Measurements from ENCODE around the gene SNAI3.

DNA sequence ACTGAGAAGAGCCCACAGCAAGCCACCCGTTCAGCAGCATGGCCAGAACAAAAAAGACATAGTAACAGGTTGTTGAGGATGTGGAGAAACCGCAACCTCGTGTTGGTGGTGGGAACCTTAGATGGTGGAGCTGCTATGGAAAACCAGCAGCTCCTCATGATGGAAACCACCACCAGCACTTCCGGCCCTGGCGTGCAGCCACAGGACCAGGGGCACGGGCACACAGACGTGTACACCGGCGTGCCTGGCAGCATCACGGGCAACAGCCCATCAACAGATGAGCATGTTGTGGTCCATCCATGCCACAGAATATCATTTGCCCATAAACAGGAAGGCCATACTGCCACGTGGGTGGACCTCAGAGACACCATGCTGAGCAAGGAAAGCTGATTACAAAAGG is 31.9 kb upstream of the SNAI3 start:
- TF ChIP-seq, protein P1, sequence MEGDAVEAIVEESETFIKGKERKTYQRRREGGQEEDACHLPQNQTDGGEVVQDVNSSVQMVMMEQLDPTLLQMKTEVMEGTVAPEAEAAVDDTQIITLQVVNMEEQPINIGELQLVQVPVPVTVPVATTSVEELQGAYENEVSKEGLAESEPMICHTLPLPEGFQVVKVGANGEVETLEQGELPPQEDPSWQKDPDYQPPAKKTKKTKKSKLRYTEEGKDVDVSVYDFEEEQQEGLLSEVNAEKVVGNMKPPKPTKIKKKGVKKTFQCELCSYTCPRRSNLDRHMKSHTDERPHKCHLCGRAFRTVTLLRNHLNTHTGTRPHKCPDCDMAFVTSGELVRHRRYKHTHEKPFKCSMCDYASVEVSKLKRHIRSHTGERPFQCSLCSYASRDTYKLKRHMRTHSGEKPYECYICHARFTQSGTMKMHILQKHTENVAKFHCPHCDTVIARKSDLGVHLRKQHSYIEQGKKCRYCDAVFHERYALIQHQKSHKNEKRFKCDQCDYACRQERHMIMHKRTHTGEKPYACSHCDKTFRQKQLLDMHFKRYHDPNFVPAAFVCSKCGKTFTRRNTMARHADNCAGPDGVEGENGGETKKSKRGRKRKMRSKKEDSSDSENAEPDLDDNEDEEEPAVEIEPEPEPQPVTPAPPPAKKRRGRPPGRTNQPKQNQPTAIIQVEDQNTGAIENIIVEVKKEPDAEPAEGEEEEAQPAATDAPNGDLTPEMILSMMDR (IDR thresholded peaks at IDR 0.05; ENCODE audit: low read depth, low read length): no peak
- no peak for TF ChIP-seq EZH2phosphoT487 (IDR thresholded peaks at IDR 0.05; ENCODE audit: low read depth)

Data from OCI-LY3 (cell line).